SK-N-SH (cell line): ENCODE data around the gene PTOV1. TPM values are rescaled to one million over a fixed set of nuclear protein-coding genes. Genes with fewer than 3 reads are reported as not detected.

Experiments used
- CTCF ChIA-PET: fragments of 300-600, 350-600 bp; formaldehyde crosslinking; extraction: SDS; loops from one replicate; lab custom pipeline; 2021; lab: Yijun Ruan, JAX
- POLR2A ChIA-PET: fragments of 350-600 bp; sonication (Branson Sonifier 250); formaldehyde crosslinking; extraction: SDS; loops from one replicate; lab custom pipeline; 2020; ENCODE audit warnings: antibody characterized with exemption, inconsistent platforms; lab: Yijun Ruan, JAX
- DNase-seq: peaks from one replicate; pipeline ENCODE4 v3.0.0; 2012
- H2AFZ ChIP-seq: fragments of 200-600 bp; sonication (generic); 2 replicates; pipeline ENCODE4 v1.8.1; 2016; ENCODE audit warnings: antibody characterized with exemption, mild to moderate bottlenecking, low read depth
- H3F3A ChIP-seq: fragments of 200-600 bp; sonication (generic); replicated peaks from 2 replicates; pipeline ENCODE3; 2016; ENCODE audit warnings: antibody characterized with exemption, mild to moderate bottlenecking; ENCODE audit not compliant: insufficient read depth
- H3K27ac ChIP-seq, 2 experiments: fragments of 200-500 bp in 1 of 2; fragments of 200-600 bp in 1 of 2; sonication (Bioruptor generic) in 1 of 2; sonication (generic), shearing (Covaris generic) in 1 of 2; 2 replicates each; pipeline versions ENCODE4 v1.5.1 to v1.6.1; 2014 to 2016; ENCODE audit warnings: low read depth in 2 of 2, inconsistent platforms in 1 of 2, low read length in 1 of 2, mild to moderate bottlenecking in 1 of 2, mixed read lengths in 1 of 2
- H3K27me3 ChIP-seq: fragments of 200-600 bp; sonication (generic), shearing (Covaris generic); 2 replicates; pipeline ENCODE4 v1.6.1; 2016; ENCODE audit warnings: mixed run types; ENCODE audit not compliant: insufficient read depth
- H3K36me3 ChIP-seq, 2 experiments: fragments of 200-500 bp in 1 of 2; fragments of 200-600 bp in 1 of 2; sonication (Bioruptor generic) in 1 of 2; sonication (generic) in 1 of 2; replicated peaks in 1 of 2; 2 replicates each; pipeline versions ENCODE3 to v1.5.1; 2014 to 2016; ENCODE audit warnings: low read length in 1 of 2, mild to moderate bottlenecking in 1 of 2; ENCODE audit not compliant: insufficient read depth in 2 of 2, control insufficient read depth in 1 of 2
- H3K4me1 ChIP-seq, 2 experiments: fragments of 200-500 bp in 1 of 2; fragments of 200-600 bp in 1 of 2; sonication (Bioruptor generic) in 1 of 2; sonication (generic), shearing (Covaris generic) in 1 of 2; 2 replicates each; pipeline versions ENCODE4 v1.5.1 to v1.6.1; 2014 to 2016; ENCODE audit warnings: low read depth in 1 of 2, low read length in 1 of 2, mixed run types in 1 of 2; ENCODE audit not compliant: insufficient read depth in 2 of 2, control insufficient read depth in 1 of 2
- H3K4me2 ChIP-seq: fragments of 200-600 bp; sonication (generic), shearing (Covaris generic); 2 replicates; pipeline ENCODE4 v1.6.1; 2017; ENCODE audit warnings: mixed run types
- H3K4me3 ChIP-seq, 2 experiments: fragments of 200-500 bp in 1 of 2; fragments of 200-600 bp in 1 of 2; sonication (Bioruptor generic) in 1 of 2; sonication (generic), shearing (Covaris generic) in 1 of 2; 2 replicates each; pipeline versions ENCODE4 v1.5.1 to v1.8.1; 2014 to 2016; ENCODE audit warnings: low read depth in 2 of 2, inconsistent platforms in 1 of 2, low read length in 1 of 2, mild to moderate bottlenecking in 1 of 2, mixed read lengths in 1 of 2, moderate library complexity in 1 of 2
- H3K79me2 ChIP-seq: fragments of 200-600 bp; sonication (generic); 2 replicates; pipeline ENCODE4 v1.8.1; 2017; ENCODE audit warnings: mild to moderate bottlenecking; ENCODE audit not compliant: insufficient read depth
- H3K9ac ChIP-seq: fragments of 200-600 bp; sonication (generic); 2 replicates; pipeline ENCODE4 v1.6.1; 2017; ENCODE audit warnings: mixed run types
- H3K9me2 ChIP-seq: fragments of 200-600 bp; sonication (generic); 2 replicates; pipeline ENCODE4 v1.6.1; 2017; ENCODE audit warnings: mixed run types
- H3K9me3 ChIP-seq: fragments of 200-600 bp; sonication (generic); 2 replicates; pipeline ENCODE4 v1.6.1; 2017; ENCODE audit warnings: mixed run types, mild to moderate bottlenecking, moderate library complexity
- H4K20me1 ChIP-seq: fragments of 200-600 bp; sonication (generic); 2 replicates; pipeline ENCODE4 v1.6.1; 2017; ENCODE audit warnings: mild to moderate bottlenecking, mixed run types; ENCODE audit not compliant: insufficient read depth
- CHD2 ChIP-seq: fragments of 150-350 bp; IDR thresholded peaks from 2 replicates; pipeline ENCODE4 v1.6.1; 2018; ENCODE audit warnings: low read length; ENCODE audit not compliant: partially characterized antibody
- EP300 ChIP-seq, 2 experiments: IDR thresholded peaks; 2 replicates each; pipeline versions ENCODE4 v1.4.0 to v1.6.1; 2012; ENCODE audit warnings: borderline replicate concordance in 1 of 2, low read depth in 1 of 2, low read length in 1 of 2
- EZH2phosphoT487 ChIP-seq: fragments of 200-600 bp; sonication (generic); IDR thresholded peaks from 2 replicates; pipeline ENCODE4 v1.6.1; 2017; ENCODE audit warnings: low read depth, mixed run types, mild to moderate bottlenecking, antibody characterized with exemption, moderate library complexity, borderline replicate concordance
- FOSL2 ChIP-seq: IDR thresholded peaks from 2 replicates; pipeline ENCODE4 v1.4.0; 2012; ENCODE audit warnings: low read depth, mild to moderate bottlenecking, moderate library complexity, borderline replicate concordance
- FOXM1 ChIP-seq: IDR thresholded peaks from 2 replicates; pipeline ENCODE4 v1.4.0; 2012; ENCODE audit warnings: low read depth, mild to moderate bottlenecking
- JUND ChIP-seq: IDR thresholded peaks from 2 replicates; pipeline ENCODE4 v1.4.0; 2012
- MEF2A ChIP-seq: IDR thresholded peaks from 2 replicates; pipeline ENCODE4 v1.4.0; 2012; ENCODE audit warnings: low read depth, borderline replicate concordance
- MXI1 ChIP-seq: IDR thresholded peaks from 2 replicates; pipeline ENCODE4 v1.6.1; 2012; ENCODE audit warnings: mild to moderate bottlenecking, low read depth, low read length, improper control_type of control experiment
- NRF1 ChIP-seq: IDR thresholded peaks from 2 replicates; pipeline ENCODE4 v1.6.1; 2012; ENCODE audit warnings: low read depth, mild to moderate bottlenecking, low read length
- RCOR1 ChIP-seq: fragments of 150-350 bp; IDR thresholded peaks from 2 replicates; pipeline ENCODE4 v1.6.1; 2017; ENCODE audit warnings: antibody characterized with exemption, low read length
- REST ChIP-seq: IDR thresholded peaks from 2 replicates; pipeline ENCODE4 v1.6.1; 2012; ENCODE audit warnings: mild to moderate bottlenecking, low read depth, low read length, moderate library complexity
- SMC3 ChIP-seq: IDR thresholded peaks from 2 replicates; pipeline ENCODE4 v1.6.1; 2012; ENCODE audit warnings: low read depth, low read length, improper control_type of control experiment
- TAF1 ChIP-seq: IDR thresholded peaks from 2 replicates; pipeline ENCODE4 v1.6.1; 2012; ENCODE audit warnings: low read depth, mild to moderate bottlenecking, low read length, moderate library complexity, borderline replicate concordance
- TCF12 ChIP-seq: IDR thresholded peaks from 2 replicates; pipeline ENCODE4 v1.4.0; 2012
- TEAD4 ChIP-seq: IDR thresholded peaks from 2 replicates; pipeline ENCODE4 v1.4.0; 2012; ENCODE audit warnings: mild to moderate bottlenecking, borderline replicate concordance; ENCODE audit not compliant: insufficient read depth
- YY1 ChIP-seq: IDR thresholded peaks from 2 replicates; pipeline ENCODE4 v1.4.0; 2012; ENCODE audit warnings: low read depth, mild to moderate bottlenecking
- ZBTB33 ChIP-seq: IDR thresholded peaks from 2 replicates; pipeline ENCODE4 v1.4.0; 2012; ENCODE audit warnings: low read depth, borderline replicate concordance
- WGBS: methylation state at CpG from one replicate; pipeline ENCODE4 v1.1.6; 2017; ENCODE audit warnings: low lambda C conversion rate; 5-methylcytosine and 5-hydroxymethylcytosine counted together
- polyA plus RNA-seq, 3 experiments: library from polyadenylated mRNA; depleted of rRNA; stranded (reverse); fragments of >200 nt; gene quantifications; 2 replicates each; pipeline ENCODE4 v1.2.3, GENCODE V29; 2012

Gene PTOV1
- polyA plus RNA-seq, 1 of the 3 experiments (the other 2 are of a cell fraction), result 95.0 TPM

- DNase-seq, result no peak
- H3K9me2 ChIP-seq, result no peaks in the 10 kb centered on the region
- peak overlapping the region; percentile 89 for H3K4me2 ChIP-seq
- ChIA-PET CTCF (interaction anchor here (1.0 to 1.6 kb wide), 3 partner anchors 38 to 135 kb away, joined by 3 to 5 read pairs (median 3); partner anchors contain the start of genes CPT1C and PRMT1), POLR2A (interaction anchor here (0.6 to 2.0 kb wide), 6 partner anchors 10 to 100 kb away, joined by 3 to 15 read pairs (median 7); partner anchors contain the start of genes AKT1S1, PTOV1 and TBC1D17)
- peak overlapping the region; percentile 95 to 96 for H3K27ac ChIP-seq
- peak overlapping the region; percentile 92 for H3K9ac ChIP-seq
- peak overlapping the region; percentile 88 for H2AFZ ChIP-seq
- 56% methylated on average over 11 of the region's 11 CpGs for WGBS
- H4K20me1 ChIP-seq, result peaks cover 4% of the 10 kb centered on the region; the same call in 1 of the 2 replicates
- H3K4me1 ChIP-seq, result peaks cover 12 to 21% of the 10 kb centered on the region in 2 experiments
- no peaks in the 10 kb centered on the region for H3K27me3 ChIP-seq
- no peaks in the 10 kb centered on the region for H3K9me3 ChIP-seq
- no peak for TF ChIP-seq TEAD4
- no peak for TF ChIP-seq EZH2phosphoT487
- no peak for TF ChIP-seq RCOR1
- TF ChIP-seq NRF1, result no peak
- no peak for TF ChIP-seq CHD2
- no peak for TF ChIP-seq TAF1
- TF ChIP-seq YY1, result no peak
- TF ChIP-seq MEF2A, result no peak
- no peak for TF ChIP-seq FOSL2
- no peak for TF ChIP-seq TCF12
- TF ChIP-seq SMC3, result no peak
- TF ChIP-seq EP300 (IDR thresholded peaks at IDR 0.05; ENCODE audit: borderline replicate concordance in 1 of 2, low read depth in 1 of 2, low read length in 1 of 2), result no peak
- no peak for TF ChIP-seq FOXM1
- no peak for TF ChIP-seq MXI1
- TF ChIP-seq REST, result no peak
- no peak for TF ChIP-seq JUND
- TF ChIP-seq ZBTB33, result no peak
- peaks cover 0 to 5% of the 10 kb centered on the region in 2 experiments for H3K36me3 ChIP-seq
- H3F3A ChIP-seq, result peaks cover 30% of the 10 kb centered on the region
- H3K4me3 ChIP-seq, result peak overlapping the region; percentile 65 to 76
- no peaks in the 10 kb centered on the region for H3K79me2 ChIP-seq
Measured at GRCh38 chr19:49812452-49812996, 38.4 kb upstream of the PTOV1 start.
